GF-D8 (cell line): Measurements from ENCODE around the gene GNG14.
"Not testable (repeated sequence)": the region's sequence is repeated elsewhere in the genome, so short reads cannot be mapped to it uniquely, and the experiment has no call there.

ENCODE experiments used
- DNase-seq: peaks from one replicate; lab custom pipeline; 2025; lab: John Stamatoyannopoulos, UW

The GNG14 gene

GRCh38 chr19:12687496-12688196 is at the start of gene GNG14:
GNG14 (plus strand) TSS chr19:12687998; CDS start chr19:12688049, 51 bp downstream.
- no peak for DNase-seq

- DNase-seq: no peak
These were observed 49.1 kb upstream of the GNG14 start for GRCh38 chr19:12638611-12639182.

GRCh38 chr19:12639901-12640613 is 47.7 kb upstream of the GNG14 start:
- DNase-seq: peak; percentile 39

GRCh38 chr19:12641456-12641855 is 46.3 kb upstream of the GNG14 start:
- DNase-seq: no peak

- no peak for DNase-seq
These were observed 45.3 kb upstream of the GNG14 start for GRCh38 chr19:12642506-12642905.

- DNase-seq: not testable (repeated sequence)
These were observed 44.1 kb upstream of the GNG14 start for GRCh38 chr19:12643716-12644115.

- DNase-seq: no peak
These were observed 41.2 kb upstream of the GNG14 start for GRCh38 chr19:12646551-12646950.

GRCh38 chr19:12647047-12647446 is 40.8 kb upstream of the GNG14 start:
- DNase-seq: no peak

- no peak for DNase-seq
These were observed 40.2 kb upstream of the GNG14 start for GRCh38 chr19:12647490-12648071.

GRCh38 chr19:12648088-12648487 is 39.7 kb upstream of the GNG14 start:
- no peak for DNase-seq

- DNase-seq: no peak
These were observed 37.9 kb upstream of the GNG14 start for GRCh38 chr19:12649941-12650340.

GRCh38 chr19:12652219-12652618 is 35.6 kb upstream of the GNG14 start:
- DNase-seq: no peak

GRCh38 chr19:12655546-12655945 is 32.3 kb upstream of the GNG14 start:
- no peak for DNase-seq

GRCh38 chr19:12656899-12657571 is 30.8 kb upstream of the GNG14 start:
- no peak for DNase-seq

GRCh38 chr19:12657966-12658365 is 29.8 kb upstream of the GNG14 start:
- no peak for DNase-seq

- DNase-seq: no peak
These were observed 26.8 kb upstream of the GNG14 start for GRCh38 chr19:12660980-12661379.

- no peak for DNase-seq
These were observed 23.2 kb upstream of the GNG14 start for GRCh38 chr19:12664406-12665280.

GRCh38 chr19:12665281-12665573 is 22.6 kb upstream of the GNG14 start:
- DNase-seq: peak; percentile 90

GRCh38 chr19:12665671-12666264 is 22.0 kb upstream of the GNG14 start:
- DNase-seq: no peak

- DNase-seq: peak; percentile 16
These were observed 21.3 kb upstream of the GNG14 start, which contains the start of the genes MAN2B1 and WDR83 for GRCh38 chr19:12666265-12667048. MAN2B1 (minus strand) TSS chr19:12666742; CDS start chr19:12666701, 41 bp downstream. WDR83 (plus strand) TSS chr19:12666807; CDS start chr19:12669791, 2,984 bp downstream.
